ENCODE results near the gene NACAD.

Gene NACAD

DNA sequence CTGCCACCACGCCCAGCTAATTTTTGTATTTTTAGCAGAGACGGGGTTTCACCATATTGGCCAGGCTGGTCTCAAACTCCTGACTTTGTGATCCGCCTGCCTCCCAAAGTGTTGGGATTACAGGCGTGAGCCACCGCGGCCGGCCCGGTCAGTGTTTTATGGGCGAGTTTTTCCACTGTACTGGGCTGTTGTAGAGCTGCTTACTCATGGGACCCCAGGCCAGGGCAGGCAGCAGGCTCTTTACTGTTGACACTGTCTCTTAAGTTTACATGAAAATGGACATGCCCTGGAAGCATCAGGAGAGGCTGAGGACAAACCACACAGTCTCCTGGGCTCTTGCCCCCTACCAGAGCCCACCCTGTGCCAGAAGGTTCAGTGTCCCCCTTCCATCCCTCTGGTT, 11.2 kb downstream of the NACAD start:
- DNase-seq (ENCODE audit: low read depth) = no peak
- TF ChIP-seq, protein P1, sequence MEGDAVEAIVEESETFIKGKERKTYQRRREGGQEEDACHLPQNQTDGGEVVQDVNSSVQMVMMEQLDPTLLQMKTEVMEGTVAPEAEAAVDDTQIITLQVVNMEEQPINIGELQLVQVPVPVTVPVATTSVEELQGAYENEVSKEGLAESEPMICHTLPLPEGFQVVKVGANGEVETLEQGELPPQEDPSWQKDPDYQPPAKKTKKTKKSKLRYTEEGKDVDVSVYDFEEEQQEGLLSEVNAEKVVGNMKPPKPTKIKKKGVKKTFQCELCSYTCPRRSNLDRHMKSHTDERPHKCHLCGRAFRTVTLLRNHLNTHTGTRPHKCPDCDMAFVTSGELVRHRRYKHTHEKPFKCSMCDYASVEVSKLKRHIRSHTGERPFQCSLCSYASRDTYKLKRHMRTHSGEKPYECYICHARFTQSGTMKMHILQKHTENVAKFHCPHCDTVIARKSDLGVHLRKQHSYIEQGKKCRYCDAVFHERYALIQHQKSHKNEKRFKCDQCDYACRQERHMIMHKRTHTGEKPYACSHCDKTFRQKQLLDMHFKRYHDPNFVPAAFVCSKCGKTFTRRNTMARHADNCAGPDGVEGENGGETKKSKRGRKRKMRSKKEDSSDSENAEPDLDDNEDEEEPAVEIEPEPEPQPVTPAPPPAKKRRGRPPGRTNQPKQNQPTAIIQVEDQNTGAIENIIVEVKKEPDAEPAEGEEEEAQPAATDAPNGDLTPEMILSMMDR (conservative IDR thresholded peaks at IDR 0.05; ENCODE audit: low read length) = no peak
- H3K4me3 ChIP-seq (ENCODE audit: low read length) = no peak overlapping the region

DNA sequence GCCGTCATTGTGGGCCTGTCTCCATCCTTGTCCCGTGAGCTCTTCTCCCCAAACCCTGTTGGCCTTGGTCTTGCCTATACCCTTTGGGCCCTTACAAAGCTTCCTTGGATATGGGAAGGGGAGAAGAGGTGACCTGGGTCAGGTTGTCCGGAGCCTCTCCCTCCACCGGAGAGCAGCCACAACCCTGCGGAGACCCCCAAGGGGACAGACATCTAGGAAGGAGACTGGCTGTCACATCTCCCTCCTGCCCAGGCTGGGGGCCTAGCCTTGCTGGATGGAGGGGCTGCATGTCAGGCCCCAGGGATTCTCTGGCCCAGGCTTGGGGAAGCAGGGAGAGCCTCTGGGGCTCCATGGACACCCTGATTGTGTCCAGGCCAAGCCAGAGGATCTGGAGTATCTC, 11.8 kb downstream of the NACAD start:
- no peak for DNase-seq (ENCODE audit: low read depth)
- TF ChIP-seq, protein P1 (conservative IDR thresholded peaks at IDR 0.05; ENCODE audit: low read length) = no peak
- no peak overlapping the region for H3K4me3 ChIP-seq (ENCODE audit: low read length)

DNA sequence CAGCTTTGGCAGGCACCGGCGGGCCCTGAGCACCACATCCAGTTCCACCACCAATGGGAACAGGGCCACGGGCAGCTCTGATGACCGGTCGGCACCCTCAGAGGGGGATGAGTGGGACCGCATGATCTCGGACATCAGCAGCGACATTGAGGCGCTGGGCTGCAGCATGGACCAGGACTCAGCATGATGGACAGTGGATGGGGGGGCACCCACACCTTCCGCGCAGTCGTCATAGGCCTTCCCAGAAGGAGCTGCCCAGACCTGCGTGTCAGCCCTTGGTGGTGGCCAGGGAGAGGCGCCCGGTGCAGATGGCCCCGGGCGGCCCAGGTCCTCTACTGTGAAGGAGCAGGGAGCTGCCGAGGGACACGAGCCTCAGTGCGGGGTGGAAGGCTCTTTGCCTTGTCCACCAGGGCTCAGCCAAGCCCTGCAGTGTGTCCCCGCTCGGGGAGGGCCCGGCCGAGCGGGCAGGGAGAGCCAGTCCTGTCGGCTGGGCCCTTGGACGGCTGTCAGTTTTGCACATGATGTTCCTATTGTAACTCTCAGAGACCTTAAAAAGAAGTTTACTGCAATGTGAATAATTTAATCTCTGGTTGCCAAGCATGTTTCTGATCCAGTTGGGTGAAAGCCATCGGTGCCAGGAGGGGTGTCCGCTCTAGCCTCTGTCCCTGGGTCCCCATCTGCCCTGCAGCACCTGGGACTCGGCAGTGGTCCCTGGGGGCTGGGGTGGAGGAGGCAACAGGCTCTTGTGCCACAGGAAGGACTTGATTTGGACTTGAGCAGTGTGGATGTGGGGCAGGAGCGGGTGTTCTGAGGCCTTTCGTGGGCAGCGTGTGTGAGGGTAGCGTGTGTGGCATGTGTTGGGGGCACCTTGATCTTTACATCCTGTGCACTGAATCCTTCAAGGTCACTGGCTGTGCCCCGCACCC, 12.6 kb downstream of the NACAD start:
- no peak for DNase-seq (ENCODE audit: low read depth)
- H3K4me3 ChIP-seq (ENCODE audit: low read length) = no peak overlapping the region
- TF ChIP-seq, protein P1 (conservative IDR thresholded peaks at IDR 0.05; ENCODE audit: low read length) = no peak

DNA sequence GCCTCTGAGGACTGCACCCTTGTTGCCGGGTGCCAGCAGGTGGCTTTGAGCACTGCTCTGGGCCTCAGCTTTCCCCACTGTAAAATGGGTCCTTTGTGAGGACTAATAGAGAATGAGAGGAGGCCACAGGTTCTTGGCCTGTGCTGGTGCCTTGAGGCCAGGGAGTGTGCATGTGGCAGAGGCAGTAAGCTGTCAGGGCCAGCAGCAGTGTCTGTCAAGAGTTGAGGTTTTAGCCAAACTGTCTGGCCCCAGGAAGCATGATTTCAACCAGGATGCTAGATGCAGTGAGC, 13.5 kb downstream of the NACAD start:
- TF ChIP-seq, protein P1 (conservative IDR thresholded peaks at IDR 0.05; ENCODE audit: low read length) = no peak

DNA sequence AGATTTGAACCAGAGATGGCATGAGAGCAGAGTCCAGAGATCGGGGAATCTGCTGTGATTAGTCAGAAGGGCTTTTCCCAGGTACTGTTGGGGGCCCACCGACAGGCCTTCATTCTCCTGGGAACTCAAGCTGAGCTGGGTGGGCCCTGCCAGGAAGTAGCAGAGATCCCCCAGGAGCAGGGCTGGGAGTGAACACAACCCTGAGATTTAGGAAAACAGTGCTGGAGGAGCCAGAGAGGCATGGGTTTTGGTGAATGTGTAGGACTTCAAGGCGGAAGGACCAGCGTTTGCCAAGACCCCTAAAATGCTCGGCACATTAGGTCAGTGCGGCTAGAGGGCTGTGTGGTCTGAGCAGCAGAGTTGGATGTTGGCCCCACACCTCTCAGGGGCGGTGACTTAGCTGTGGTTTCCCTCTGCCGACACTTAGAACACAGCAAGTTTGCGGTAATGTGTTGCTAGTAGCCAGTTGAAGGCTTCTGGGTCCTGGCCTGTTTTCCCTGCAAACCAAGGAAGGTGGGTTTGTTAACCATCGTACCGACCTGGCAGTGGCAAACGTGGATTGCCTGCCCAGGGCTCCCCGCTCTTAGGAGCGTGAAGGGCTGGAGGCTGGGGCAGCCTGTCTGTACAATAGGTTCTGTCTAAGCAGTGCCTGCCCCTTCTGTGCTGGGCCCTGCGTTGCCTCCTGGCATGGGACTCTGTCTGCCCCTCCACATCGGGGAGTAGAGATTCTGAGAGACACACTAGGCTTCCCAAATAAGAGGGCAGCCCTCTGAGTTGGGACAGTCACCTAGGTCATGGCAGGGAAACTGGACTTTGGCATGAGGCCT, 14.0 kb downstream of the NACAD start:
- DNase-seq (ENCODE audit: low read depth) = no peak
- no peak overlapping the region for H3K4me3 ChIP-seq (ENCODE audit: low read length)
- TF ChIP-seq, protein P1 (conservative IDR thresholded peaks at IDR 0.05; ENCODE audit: low read length) = no peak

More for the DNA sequence above, 13.5 kb downstream of the NACAD start:
- no peak for DNase-seq (ENCODE audit: low read depth)
- no peak overlapping the region for H3K4me3 ChIP-seq (ENCODE audit: low read length)

DNA sequence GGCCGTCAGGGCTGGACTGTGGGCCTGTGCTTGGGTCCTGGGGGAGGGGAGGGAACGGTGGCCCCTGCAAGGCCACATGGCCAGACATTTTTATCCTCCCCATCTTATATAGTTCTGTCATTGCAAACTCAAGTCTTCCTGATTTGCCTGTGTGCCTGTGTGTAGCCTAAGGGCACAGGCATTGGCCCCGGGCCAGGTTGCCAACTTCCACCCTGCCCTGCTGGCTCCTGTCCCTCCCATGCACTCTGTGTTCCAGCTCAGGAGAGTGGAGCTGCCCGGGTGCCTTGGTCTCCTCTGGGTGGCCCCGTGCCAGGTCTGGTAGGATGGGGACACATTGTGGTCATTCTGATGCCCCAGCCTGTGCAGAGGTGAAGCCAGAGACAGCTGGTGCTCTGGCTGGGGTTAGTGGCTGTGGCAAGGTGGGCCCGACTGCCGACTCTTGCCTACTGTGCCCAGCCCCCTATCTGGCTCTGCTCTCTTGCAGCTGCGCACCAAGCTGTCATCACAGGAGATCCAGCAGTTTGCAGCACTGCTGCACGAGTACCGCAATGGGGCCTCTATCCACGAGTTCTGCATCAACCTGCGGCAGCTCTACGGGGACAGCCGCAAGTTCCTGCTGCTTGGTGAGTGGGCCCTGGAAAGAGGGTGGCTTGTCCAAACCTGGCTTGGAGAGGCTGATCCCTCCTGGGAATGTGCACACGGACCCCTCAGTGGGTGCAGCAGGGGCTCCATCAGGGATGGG, 14.8 kb downstream of the NACAD start:
- H3K4me3 ChIP-seq (ENCODE audit: low read length) = no peak overlapping the region
- DNase-seq (ENCODE audit: low read depth) = no peak
- TF ChIP-seq, protein P1 (conservative IDR thresholded peaks at IDR 0.05; ENCODE audit: low read length) = no peak
